Esophagus squamous epithelium (tissue), 5 donors: ENCODE measurements around the gene KIAA0408. TPM values are rescaled to one million over a fixed set of nuclear protein-coding genes. Genes with fewer than 3 reads are reported as not detected.

Source experiments
- DNase-seq: peaks from one replicate; lab custom pipeline; 2025; lab: John Stamatoyannopoulos, UW
- H3K27ac ChIP-seq, 4 donors: fragments of 200-600 bp; sonication (generic); one replicate each; pipeline ENCODE4 v1.5.1; 2016 to 2019; ENCODE audit warnings: mild to moderate bottlenecking in 1 of 4
- H3K27me3 ChIP-seq, 4 donors: fragments of 200-600 bp; sonication (generic); 1 replicate in 3 of 4; 2 replicates in 1 of 4; pipeline versions ENCODE4 v1.5.1 to v1.6.0; 2017 to 2021; ENCODE audit warnings: antibody characterized with exemption in 1 of 4
- H3K36me3 ChIP-seq, 3 donors: fragments of 200-600 bp; sonication (generic); one replicate each; pipeline ENCODE4 v1.5.1; 2016 to 2019
- H3K4me1 ChIP-seq, 3 donors: fragments of 200-600 bp; sonication (generic); one replicate each; pipeline ENCODE4 v1.5.1; 2017 to 2019
- H3K4me3 ChIP-seq, 4 donors: fragments of 200-600 bp; sonication (generic); 1 replicate in 3 of 4; 2 replicates in 1 of 4; pipeline ENCODE4 v1.5.1; 2016 to 2019; ENCODE audit warnings: mild to moderate bottlenecking in 2 of 4, moderate library complexity in 1 of 4
- H3K9me3 ChIP-seq, 3 donors: fragments of 200-600 bp; sonication (generic); one replicate each; pipeline ENCODE4 v1.5.1; 2016 to 2019
- CTCF ChIP-seq, 6 experiments: fragments of 450-650 bp in 4 of 6; fragments of 200-600 bp in 2 of 6; sonication (generic) in 2 of 6; IDR thresholded peaks; one replicate each; pipeline ENCODE4 v1.5.1; 2016 to 2019; ENCODE audit warnings: antibody characterized with exemption in 6 of 6, mild to moderate bottlenecking in 4 of 6, moderate library complexity in 4 of 6
- POLR2A ChIP-seq, 4 donors: fragments of 450-650 bp; IDR thresholded peaks; one replicate each; pipeline ENCODE4 v1.6.1; 2017; ENCODE audit warnings: antibody characterized with exemption in 4 of 4, mild to moderate bottlenecking in 4 of 4, moderate library complexity in 3 of 4
- WGBS, 2 donors: methylation state at CpG; one replicate each; pipeline ENCODE4 v1.1.5; 2018; 5-methylcytosine and 5-hydroxymethylcytosine counted together
- intact Hi-C: fragments of 100-400 bp; cut with DNase I; formaldehyde crosslinking; loops from one replicate; pipeline ENCODE4 v1.15.0; 2022
- total RNA-seq, 4 donors: library from RNA; depleted of rRNA; stranded (reverse); fragments of >200 nt; gene quantifications; one replicate each; pipeline ENCODE4 v1.1.0, GENCODE V29; 2016
- donor health status: DM: yes; HTN: yes; CAD: no.

KIAA0408 gene
- total RNA-seq, 4 donors from 2014 or later: 0.34 to 16.4 (median 2.0) TPM

GRCh38 chr6:127458817-127459216 lies 372 bp downstream of the KIAA0408 start:
- WGBS, 2 donors: 57 to 68% methylated on average over 4 of the region's 4 CpGs
- no peaks in the 10 kb centered on the region for H3K36me3 ChIP-seq
- TF ChIP-seq POLR2A (IDR thresholded peaks at IDR 0.05) (no peak), CTCF (IDR thresholded peaks at IDR 0.05) (no peak)
- intact Hi-C loops: no loop called here
- DNase-seq: no peak
- H3K4me3 ChIP-seq: peak overlapping the region in 3 of 4 donors; percentile 23 to 60 (median 42)
- peaks cover 0 to 24% (median 0%) of the 10 kb centered on the region in 3 donors for H3K4me1 ChIP-seq
- H3K27me3 ChIP-seq: no peaks in the 10 kb centered on the region
- no peaks in the 10 kb centered on the region for H3K9me3 ChIP-seq
- peak overlapping the region in 3 of 4 donors; percentile 80 to 86 (median 85) for H3K27ac ChIP-seq

- TF ChIP-seq POLR2A (IDR thresholded peaks at IDR 0.05) (no peak), CTCF (IDR thresholded peaks at IDR 0.05) (no peak)
- H3K27me3 ChIP-seq: no peaks in the 10 kb centered on the region
- H3K36me3 ChIP-seq: no peaks in the 10 kb centered on the region
- peak overlapping the region in 3 of 4 donors; percentile 53 to 86 (median 80) for H3K27ac ChIP-seq
- intact Hi-C loops: no loop called here
- 59 to 68% methylated on average over 3 of the region's 3 CpGs for WGBS, 2 donors
- peaks cover 0 to 24% (median 0%) of the 10 kb centered on the region in 3 donors for H3K4me1 ChIP-seq
- H3K4me3 ChIP-seq: peak overlapping the region in 3 of 4 donors; percentile 1 to 60 (median 42)
- DNase-seq: no peak
- no peaks in the 10 kb centered on the region for H3K9me3 ChIP-seq
Observed at GRCh38 chr6:127458222-127458621, 967 bp downstream of the KIAA0408 start.

- H3K4me1 ChIP-seq: peaks cover 0 to 18% (median 0%) of the 10 kb centered on the region in 3 donors
- no peaks in the 10 kb centered on the region for H3K9me3 ChIP-seq
- H3K36me3 ChIP-seq: no peaks in the 10 kb centered on the region
- H3K27me3 ChIP-seq: no peaks in the 10 kb centered on the region
- intact Hi-C loops: no loop called here
- WGBS, 2 donors: 32 to 55% methylated on average over 3 of the region's 3 CpGs
- DNase-seq: no peak
- peak overlapping the region in 3 of 4 donors; percentile 1 to 60 (median 42) for H3K4me3 ChIP-seq
- peak overlapping the region in 3 of 4 donors; percentile 53 to 86 (median 80) for H3K27ac ChIP-seq
- no peak for TF ChIP-seq CTCF (IDR thresholded peaks at IDR 0.05)
- no peak for TF ChIP-seq POLR2A (IDR thresholded peaks at IDR 0.05)
Observed at GRCh38 chr6:127457456-127458064, 1.6 kb downstream of the KIAA0408 start.

- Histone ChIP-seq H3K4me1 (peaks cover 0 to 17% (median 0%) of the 10 kb centered on the region in 3 donors), H3K36me3 (no peaks in the 10 kb centered on the region), H3K4me3 (peak overlapping the region in 2 of 4 donors; percentile 42 to 60), H3K27me3 (no peaks in the 10 kb centered on the region), H3K27ac (peak overlapping the region in 3 of 4 donors; percentile 36 to 86 (median 80)), H3K9me3 (no peaks in the 10 kb centered on the region)
- no peak for DNase-seq
- 41 to 42% methylated on average over 3 of the region's 3 CpGs for WGBS, 2 donors
- intact Hi-C loops: no loop called here
- no peak for TF ChIP-seq POLR2A (IDR thresholded peaks at IDR 0.05)
- TF ChIP-seq CTCF (IDR thresholded peaks at IDR 0.05): no peak
Observed at GRCh38 chr6:127456465-127456864, 2.7 kb downstream of the KIAA0408 start.

GRCh38 chr6:127453845-127454619 lies 5.2 kb downstream of the KIAA0408 start:
- Histone ChIP-seq H3K9me3 (no peaks in the 10 kb centered on the region), H3K27ac (peak overlapping the region in 1 of 4 donors; percentile 22), H3K36me3 (no peaks in the 10 kb centered on the region), H3K4me1 (peaks cover 0 to 17% (median 0%) of the 10 kb centered on the region in 3 donors), H3K27me3 (no peaks in the 10 kb centered on the region), H3K4me3 (no peak overlapping the region)
- 62% methylated on average over 2 of the region's 2 CpGs for WGBS, 2 donors
- no peak for DNase-seq
- intact Hi-C loops: no loop called here
- no peak for TF ChIP-seq CTCF (IDR thresholded peaks at IDR 0.05)
